Stimulated activated CD4-positive, alpha-beta T cell treated with anti-CD3 and anti-CD28 coated beads, Interleukin-2, amount 100 ng/mL, for 24 hours (primary cell): ENCODE measurements around the gene HOXC10.
A peak's percentile ranks its signal among the peaks of the same experiment; 100 is the strongest.

Experiments
- DNase-seq, 2 donors: peaks; one replicate each; pipeline ENCODE4 v3.0.0-alpha.2; 2020

Gene HOXC10

GRCh38 chr12:53965281-53966084, 19.5 kb upstream of the HOXC10 start:
- no peak for DNase-seq

- DNase-seq, result no peak
Measured at GRCh38 chr12:53966085-53966384, 18.9 kb upstream of the HOXC10 start.

GRCh38 chr12:53966385-53967133, 18.4 kb upstream of the HOXC10 start:
- no peak for DNase-seq

- DNase-seq, result no peak
Measured at GRCh38 chr12:53967421-53967925, 17.5 kb upstream of the HOXC10 start.

- no peak for DNase-seq
Measured at GRCh38 chr12:53968214-53969127, 16.5 kb upstream of the HOXC10 start.

GRCh38 chr12:53969588-53970259, 15.2 kb upstream of the HOXC10 start:
- no peak for DNase-seq

- no peak for DNase-seq
Measured at GRCh38 chr12:53970451-53970850, 14.5 kb upstream of the HOXC10 start.

- DNase-seq, result no peak
Measured at GRCh38 chr12:53971129-53971528, 13.8 kb upstream of the HOXC10 start.

- DNase-seq, result no peak
Measured at GRCh38 chr12:53971686-53972085, 13.3 kb upstream of the HOXC10 start.

GRCh38 chr12:53972152-53972702, 12.7 kb upstream of the HOXC10 start:
- DNase-seq, result no peak

GRCh38 chr12:53972722-53973235, 12.2 kb upstream of the HOXC10 start, which contains the start of gene HOXC11:
TSS of gene HOXC11 (plus strand) at chr12:53973126. CDS start at chr12:53973242, 116 bp downstream.
- no peak for DNase-seq

GRCh38 chr12:53973236-53974042, 11.5 kb upstream of the HOXC10 start:
- DNase-seq, result no peak

- peak in 1 of 2 donors; percentile 49 for DNase-seq
Measured at GRCh38 chr12:53974084-53975063, 10.6 kb upstream of the HOXC10 start, which contains the start of gene HOTAIR. TSS of gene HOTAIR (minus strand) at chr12:53974954.

- no peak for DNase-seq
Measured at GRCh38 chr12:53975064-53975471, 9.9 kb upstream of the HOXC10 start.

- no peak for DNase-seq
Measured at GRCh38 chr12:53975479-53976152, 9.3 kb upstream of the HOXC10 start.

GRCh38 chr12:53976172-53976822, 8.6 kb upstream of the HOXC10 start:
- DNase-seq, result no peak

GRCh38 chr12:53976823-53977595, 7.9 kb upstream of the HOXC10 start:
- DNase-seq, result no peak
